ENCODE results near the gene SERINC5. TPM values are rescaled to one million over a fixed set of nuclear protein-coding genes. Genes with fewer than 3 reads are reported as not detected.

The SERINC5 gene
- total and polyA plus RNA-seq, 8 donors = 36.7 to 80.7 (median 47.1) TPM

- ATAC-seq = no peak
- intact Hi-C loops (cut with DNase I) = no loop called here
Observed at GRCh38 chr5:80238097-80238496, 17.8 kb downstream of the SERINC5 start.

GRCh38 chr5:80237243-80237642 is 18.6 kb downstream of the SERINC5 start:
- H3K27ac ChIP-seq = no peak overlapping the region
- peaks cover 0 to 2% of the 10 kb centered on the region in 2 donors for H3K9me3 ChIP-seq
- TF ChIP-seq CTCF (IDR thresholded peaks at IDR 0.05) = no peak
- H3K4me3 ChIP-seq = no peak overlapping the region
- DNase-seq (no peak), ATAC-seq (no peak)
- no peaks in the 10 kb centered on the region for H3K27me3 ChIP-seq
- peaks cover 0 to 10% of the 10 kb centered on the region in 2 donors for H3K36me3 ChIP-seq
- H3K4me1 ChIP-seq = peaks cover 21 to 31% of the 10 kb centered on the region in 2 donors
- intact Hi-C loops (cut with DNase I) = no loop called here

More at GRCh38 chr5:80238097-80238496, 17.8 kb downstream of the SERINC5 start:
- Histone ChIP-seq H3K36me3 (peaks cover 0 to 15% of the 10 kb centered on the region in 2 donors), H3K27me3 (no peaks in the 10 kb centered on the region), H3K9me3 (peaks cover 0 to 10% of the 10 kb centered on the region in 2 donors), H3K4me1 (peaks cover 21 to 31% of the 10 kb centered on the region in 2 donors), H3K27ac (no peak overlapping the region), H3K4me3 (no peak overlapping the region)
- no peak for DNase-seq
- no peak for TF ChIP-seq CTCF (IDR thresholded peaks at IDR 0.05)

- Histone ChIP-seq H3K4me1 (peaks cover 11 to 26% of the 10 kb centered on the region in 2 donors), H3K27ac (no peak overlapping the region), H3K9me3 (no peaks in the 10 kb centered on the region), H3K4me3 (no peak overlapping the region), H3K27me3 (no peaks in the 10 kb centered on the region), H3K36me3 (no peaks in the 10 kb centered on the region)
- intact Hi-C loops (cut with DNase I) = no loop called here
- ATAC-seq = no peak
- TF ChIP-seq CTCF (IDR thresholded peaks at IDR 0.05) = no peak
- DNase-seq = no peak
Observed at GRCh38 chr5:80234116-80234948, 21.5 kb downstream of the SERINC5 start.

- no peak for DNase-seq
Observed at GRCh38 chr5:80231693-80232092, 24.2 kb downstream of the SERINC5 start.

More at GRCh38 chr5:80231693-80232092, 24.2 kb downstream of the SERINC5 start:
- Histone ChIP-seq H3K4me1 (peaks cover 5 to 12% of the 10 kb centered on the region in 2 donors), H3K9me3 (no peaks in the 10 kb centered on the region), H3K36me3 (no peaks in the 10 kb centered on the region), H3K27me3 (no peaks in the 10 kb centered on the region), H3K27ac (no peak overlapping the region), H3K4me3 (no peak overlapping the region)
- no peak for ATAC-seq
- intact Hi-C loops (cut with DNase I) = no loop called here
- no peak for TF ChIP-seq CTCF (IDR thresholded peaks at IDR 0.05)

All from left lung (tissue), 10 donors.